ACHN (cell line): Measurements from ENCODE around the gene SH3TC1.

ENCODE experiments used
- DNase-seq: peaks from one replicate; pipeline ENCODE4 v3.0.0-alpha.2; 2015
- in situ Hi-C: cut with HindIII; loops from 2 replicates; pipeline ENCODE4 v1.10.0; 2017; ENCODE audit warnings: low sequenced_read_pairs, low pct_ligation_motif_present, low pct_unique_long_range_greater_than_20kb

The SH3TC1 gene

GRCh38 chr4:8285976-8286718, 87.1 kb downstream of the SH3TC1 start:
- in situ Hi-C loops: no loop called here
- DNase-seq: no peak

- in situ Hi-C loops: no loop called here
- no peak for DNase-seq
Observed at GRCh38 chr4:8286719-8287342, 87.7 kb downstream of the SH3TC1 start.

GRCh38 chr4:8287343-8288280, 88.5 kb downstream of the SH3TC1 start:
- DNase-seq: no peak
- in situ Hi-C loops: no loop called here

- in situ Hi-C loops: no loop called here
- DNase-seq: no peak
Observed at GRCh38 chr4:8289151-8289750, 90.2 kb downstream of the SH3TC1 start.

- in situ Hi-C loops: no loop called here
- DNase-seq: no peak
Observed at GRCh38 chr4:8289956-8290700, 91.0 kb downstream of the SH3TC1 start.

- no peak for DNase-seq
- in situ Hi-C loops: no loop called here
Observed at GRCh38 chr4:8290701-8290970, 91.5 kb downstream of the SH3TC1 start.
